ENCODE measurements around the gene BAHCC1. TPM values are rescaled to one million over a fixed set of nuclear protein-coding genes. Genes with fewer than 3 reads are reported as not detected.

Gene BAHCC1
- total and polyA plus RNA-seq, 2 of the 4 experiments (the other 2 are of a cell fraction), result 0.36 to 7.8 TPM

DNA sequence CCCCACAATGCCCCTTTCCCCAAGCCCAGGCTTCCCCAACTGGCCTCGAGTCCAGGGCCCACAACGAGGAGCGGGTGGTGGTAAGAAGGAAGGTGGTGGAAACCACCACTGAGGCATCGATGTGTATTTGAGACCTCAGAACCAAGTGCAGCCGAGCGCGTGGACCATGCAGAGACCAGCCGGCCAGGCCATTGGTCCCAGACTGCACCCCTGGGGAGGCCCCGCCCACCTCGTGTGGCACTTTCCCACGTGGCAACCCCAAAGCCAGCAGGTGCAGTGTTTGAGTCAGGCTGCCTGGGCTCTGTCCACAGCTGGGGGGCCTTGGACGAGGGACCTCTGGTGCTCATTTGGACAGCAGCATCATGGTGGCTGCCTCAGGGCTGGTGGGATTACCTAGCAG is 28.1 kb upstream of the BAHCC1 start:
- CTCF ChIA-PET, result no interaction called here
- in situ Hi-C loops (cut with MboI; ENCODE audit: low sequenced_read_pairs), result no loop called here
- H3K56ac ChIP-seq (ENCODE audit: extremely low read depth, insufficient read depth, low read length), result no peak overlapping the region

More for the DNA sequence above, 28.1 kb upstream of the BAHCC1 start:
- no peak overlapping the region for H2BK120ac ChIP-seq (ENCODE audit: low read depth, low read length)
- no peak overlapping the region for H3K18ac ChIP-seq (ENCODE audit: low read depth, low read length)
- no peak for ATAC-seq (ENCODE audit: low read depth)
- no peaks in the 10 kb centered on the region for H3K9me3 ChIP-seq (ENCODE audit: control insufficient read depth, insufficient read depth, low read length)
- H3K79me1 ChIP-seq (ENCODE audit: low read depth in 1 of 2, low read length in 2 of 2), result no peaks in the 10 kb centered on the region
- H3K4me1 ChIP-seq (ENCODE audit: control insufficient read depth, insufficient read depth, low read length), result peaks cover 17% of the 10 kb centered on the region
- H3K4me2 ChIP-seq (ENCODE audit: low read depth, low read length), result no peak overlapping the region
- no peak overlapping the region for H3K4me3 ChIP-seq (ENCODE audit: insufficient read depth, low read depth, low read length)
- H3K27ac ChIP-seq (ENCODE audit: insufficient read depth, low read length), result no peak overlapping the region
- H4K8ac ChIP-seq (ENCODE audit: low read depth in 2 of 2, low read length in 2 of 2), result no peak overlapping the region
- H4K20me1 ChIP-seq (ENCODE audit: insufficient read depth, low read length), result no peaks in the 10 kb centered on the region
- H3K14ac ChIP-seq (replicated peaks; ENCODE audit: low read depth, low read length), result no peak overlapping the region
- 80% methylated on average over 7 of the region's 12 CpGs; no CpG with 5 or more reads in 1 of the 2 experiments for WGBS, 2 experiments (ENCODE audit: extremely low coverage in 2 of 2, insufficient read length in 1 of 2)
- H3K9me1 ChIP-seq (ENCODE audit: insufficient read depth, low read length), result no peaks in the 10 kb centered on the region
- POLR2A ChIA-PET (ENCODE audit: unreplicated experiment), result no interaction called here
- dilution Hi-C loops (cut with HindIII; ENCODE audit: low sequenced_read_pairs, unreplicated experiment), result no loop called here
- intact Hi-C loops (cut with micrococcal nuclease), result no loop called here
- peaks cover 9% of the 10 kb centered on the region; the same call in 1 of the 2 replicates for H3K27me3 ChIP-seq (ENCODE audit: control insufficient read depth, insufficient read depth, low read length)
- H3K23ac ChIP-seq (ENCODE audit: low read depth, low read length), result no peak overlapping the region
- H4K5ac ChIP-seq (ENCODE audit: low read depth, low read length), result no peak overlapping the region
- H2AK9ac ChIP-seq (replicated peaks; ENCODE audit: low read depth, low read length, poor library complexity), result no peak overlapping the region
- H2AFZ ChIP-seq (replicated peaks; ENCODE audit: low read length, poor library complexity), result no peak overlapping the region
- no peak for TF ChIP-seq CEBPB (IDR thresholded peaks at IDR 0.05; ENCODE audit: low read depth, low read length)
- TF ChIP-seq CHD1 (IDR thresholded peaks at IDR 0.05; ENCODE audit: low read depth, low read length), result no peak
- TF ChIP-seq POLR2A (IDR thresholded peaks at IDR 0.05; ENCODE audit: low read depth, low read length), result no peak
- TF ChIP-seq SMC3 (IDR thresholded peaks at IDR 0.05; ENCODE audit: low read depth, low read length), result no peak
- no peak for TF ChIP-seq NFE2L2 (IDR thresholded peaks at IDR 0.05; ENCODE audit: low read depth, low read length)
- no peak for TF ChIP-seq FOS (IDR thresholded peaks at IDR 0.05; ENCODE audit: low read depth, low read length)
- TF ChIP-seq RFX5 (IDR thresholded peaks at IDR 0.05; ENCODE audit: low read depth, low read length), result no peak
- no peak for TF ChIP-seq USF2 (IDR thresholded peaks at IDR 0.05; ENCODE audit: low read depth, low read length)
- TF ChIP-seq BHLHE40 (IDR thresholded peaks at IDR 0.05; ENCODE audit: low read depth, low read length), result no peak
- no peak for TF ChIP-seq MXI1 (IDR thresholded peaks at IDR 0.05; ENCODE audit: borderline replicate concordance, low read depth, low read length)
- no peak for TF ChIP-seq CTCF (conservative IDR thresholded peaks at IDR 0.05; ENCODE audit: low read depth, low read length)
- no peak for TF ChIP-seq RCOR1 (IDR thresholded peaks at IDR 0.05; ENCODE audit: insufficient replicate concordance, low read length)
- no peak for TF ChIP-seq RAD21 (IDR thresholded peaks at IDR 0.05; ENCODE audit: low read length)
- BruUV-seq (replicated peaks), result no TSS peak
- H3K4ac ChIP-seq (ENCODE audit: low read depth, low read length), result no peak overlapping the region
- no peak overlapping the region for H2BK20ac ChIP-seq (ENCODE audit: low read depth, low read length)
- H4K91ac ChIP-seq (ENCODE audit: insufficient read depth, low read depth, low read length), result no peak overlapping the region
- DNase-seq, result no peak
- H2BK5ac ChIP-seq (ENCODE audit: low read depth, low read length, poor library complexity, severe bottlenecking), result no peak overlapping the region
- H3K36me3 ChIP-seq (ENCODE audit: control insufficient read depth, insufficient read depth, low read length), result no peaks in the 10 kb centered on the region
- H2BK15ac ChIP-seq (ENCODE audit: low read depth, low read length), result no peak overlapping the region
- no peak overlapping the region for H3K9ac ChIP-seq (ENCODE audit: low read depth, low read length)
- no peak overlapping the region for H2AK5ac ChIP-seq (ENCODE audit: low read depth, low read length)
